Measurements from ENCODE around the gene BBIP1.
"Not testable (repeated sequence)": the region's sequence is repeated elsewhere in the genome, so short reads cannot be mapped to it uniquely, and the experiment has no call there.

The BBIP1 gene

DNA sequence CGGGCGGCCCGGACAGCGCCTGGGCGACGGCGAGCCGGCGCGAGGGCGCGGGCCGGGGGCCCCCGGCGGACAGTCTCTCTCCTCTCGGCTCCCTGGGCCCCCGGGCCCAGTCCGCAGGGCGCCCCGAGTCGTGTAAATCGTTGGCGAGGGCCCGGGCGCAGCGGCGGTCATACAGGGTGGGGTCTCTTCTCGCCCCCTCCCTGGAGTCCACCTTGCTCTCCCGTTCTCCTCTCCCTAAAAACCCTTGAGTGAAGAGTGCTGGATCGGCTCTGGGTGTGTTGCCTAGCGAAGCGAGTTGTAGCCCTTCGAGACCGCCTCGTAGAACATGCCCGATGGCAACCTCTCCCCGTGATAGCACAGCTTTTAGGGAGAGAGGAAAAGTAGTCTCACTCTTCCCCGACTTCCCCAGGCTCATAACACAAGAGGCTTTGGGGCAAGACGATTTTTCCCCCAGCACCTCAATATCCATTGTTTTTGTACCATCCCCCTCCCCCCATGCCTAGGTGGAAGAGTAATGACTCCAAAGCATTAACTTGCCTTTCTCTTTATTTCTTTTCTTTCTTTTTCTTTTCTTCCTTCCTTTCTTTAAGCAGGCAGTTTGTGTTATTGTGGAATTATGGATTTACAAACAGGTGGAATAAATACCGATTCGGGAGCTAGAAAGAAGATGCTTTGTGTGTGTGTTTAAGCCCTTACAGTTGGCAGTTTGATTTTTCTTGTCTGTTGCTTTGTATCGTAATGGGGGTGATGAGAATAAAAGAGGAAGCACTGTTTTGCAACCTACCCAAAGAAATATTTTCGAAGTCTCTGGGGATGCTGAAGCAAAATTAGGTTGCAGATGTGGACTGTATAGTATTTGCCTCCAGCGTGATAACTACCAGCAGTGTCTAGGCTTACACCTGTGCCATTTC is 1.2 kb upstream of the BBIP1 start:
- peak; percentile 29 for DNase-seq

DNA sequence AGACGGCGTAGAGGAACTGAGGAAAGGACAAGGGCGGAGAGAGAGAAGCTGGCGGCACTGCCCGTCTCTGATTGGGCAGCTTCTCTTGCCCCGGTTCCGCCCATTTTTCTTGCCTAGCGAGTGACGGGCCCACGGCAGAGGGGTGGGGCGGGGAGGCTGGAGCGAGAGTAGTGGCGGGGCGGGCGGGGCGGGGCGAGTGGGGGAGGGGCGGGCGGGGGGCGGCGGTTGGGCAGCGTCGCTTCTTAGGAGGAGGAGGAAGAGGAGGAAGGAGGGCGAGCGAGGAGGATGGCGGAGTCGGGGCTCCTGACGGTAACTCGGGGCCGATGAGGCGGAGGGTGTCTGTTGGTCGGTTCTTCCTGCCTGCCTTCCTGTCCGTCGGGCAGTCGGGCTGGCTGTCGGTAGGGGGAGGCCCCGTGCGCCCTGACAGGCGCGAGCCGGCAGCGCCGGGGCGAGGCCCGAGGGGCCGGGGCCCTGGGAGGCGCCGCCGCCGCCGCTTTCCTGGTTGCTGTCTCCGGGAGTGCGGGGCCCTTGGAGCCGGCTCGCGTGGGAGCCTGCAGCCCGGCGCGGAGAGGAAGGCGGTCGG is 460 bp upstream of the BBIP1 start, which contains the start of gene SHOC2:
Gene SHOC2 (plus strand): TSS at position 256 of the 583 bp plus-strand sequence. CDS start 44,755 bp downstream, outside the sequence.
- DNase-seq: peak; percentile 72

DNA sequence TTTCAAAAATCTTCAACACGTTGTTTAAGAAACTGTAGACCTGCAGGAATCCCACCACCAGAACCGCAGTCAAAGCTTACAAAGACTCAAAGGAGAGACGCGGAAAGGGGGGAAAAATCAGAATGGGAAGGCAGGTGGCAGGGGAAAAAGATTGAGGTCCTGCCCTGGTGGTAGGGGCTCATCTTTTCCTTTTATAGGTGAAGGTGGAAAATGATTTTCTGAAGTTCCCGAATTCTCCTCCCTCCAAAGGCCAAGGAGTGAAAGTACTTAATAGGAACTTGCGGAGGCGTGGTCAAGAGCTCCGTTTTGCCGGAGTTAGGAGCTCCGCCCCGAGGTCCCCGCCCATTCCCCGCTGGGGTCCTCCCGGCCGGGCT is 724 bp downstream of the BBIP1 start:
- DNase-seq: peak; percentile 69

DNA sequence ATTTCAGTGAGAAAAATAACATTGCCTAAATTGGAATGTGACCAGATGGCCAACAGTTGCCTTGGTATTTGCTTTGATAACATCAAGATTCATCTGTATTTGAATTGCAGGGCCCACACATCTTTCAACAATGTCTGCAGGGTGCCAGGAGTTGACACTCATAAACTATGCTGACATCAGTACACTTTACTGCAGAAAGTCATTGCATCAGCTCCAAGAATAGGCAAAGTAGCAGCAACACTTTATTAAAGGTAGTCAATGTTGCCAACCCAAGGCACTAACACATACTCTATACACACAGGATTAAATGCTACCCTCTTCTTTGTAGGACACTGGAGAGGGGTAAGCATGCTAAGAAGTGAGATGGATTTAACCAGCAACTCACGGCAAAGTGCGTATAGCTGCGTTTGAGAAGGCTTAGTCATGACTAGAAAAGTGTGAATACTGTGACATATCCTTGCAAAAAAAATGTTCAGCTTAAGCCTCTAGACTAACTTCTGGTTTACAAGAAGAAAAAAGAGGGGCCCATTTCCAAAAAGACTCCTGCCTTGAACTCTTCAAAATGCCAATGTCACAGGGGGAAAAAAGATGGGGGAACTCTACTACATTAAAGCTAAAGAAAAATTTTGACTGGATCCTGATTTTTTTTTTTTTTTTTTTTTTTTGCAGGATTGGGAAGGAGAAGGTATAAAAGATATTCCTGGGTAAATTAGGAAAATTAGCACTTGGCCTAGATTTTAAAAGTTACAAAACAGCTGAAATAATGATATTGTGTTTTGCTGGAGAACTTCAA is 2.2 kb downstream of the BBIP1 start:
- DNase-seq: no peak

DNA sequence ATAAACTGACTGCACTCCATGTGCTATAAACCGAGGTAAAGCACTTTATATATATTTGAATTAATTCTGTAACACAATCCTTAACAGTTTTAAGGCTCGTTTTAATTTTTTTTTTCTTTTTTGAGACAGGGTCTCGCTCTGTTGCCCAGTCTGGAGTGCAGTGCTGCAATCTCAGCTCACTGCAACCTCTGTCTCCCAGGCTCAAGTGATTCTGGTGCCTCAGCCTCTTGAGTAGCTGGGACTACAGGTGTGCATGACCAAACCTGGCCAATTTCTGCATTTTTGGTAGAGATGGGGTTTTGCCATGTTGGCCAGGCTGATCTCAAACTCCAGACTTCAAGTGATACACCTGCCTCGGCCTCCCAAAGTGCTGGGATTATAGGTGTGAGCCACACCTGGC is 3.4 kb downstream of the BBIP1 start:
- DNase-seq: not testable (repeated sequence)

DNA sequence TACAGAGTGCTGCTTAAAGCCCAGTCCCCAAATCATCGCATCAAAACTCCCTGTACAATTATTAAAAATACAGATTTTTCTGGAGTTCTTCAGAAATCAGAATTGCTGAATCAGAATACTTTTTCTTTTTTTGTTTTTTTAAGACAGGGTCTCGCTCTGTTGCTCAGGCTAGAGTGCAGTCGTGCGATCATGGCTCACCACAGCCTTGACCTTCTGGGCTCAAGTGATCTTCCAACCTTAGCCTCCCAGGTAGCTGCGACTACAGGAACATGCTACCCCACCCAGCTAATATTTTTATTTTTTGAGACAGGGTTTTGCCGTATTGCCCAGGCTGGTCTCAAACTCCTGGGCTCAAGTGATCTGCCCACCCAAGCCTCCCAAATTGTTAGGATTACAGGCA is 3.9 kb downstream of the BBIP1 start:
- DNase-seq: no peak

DNA sequence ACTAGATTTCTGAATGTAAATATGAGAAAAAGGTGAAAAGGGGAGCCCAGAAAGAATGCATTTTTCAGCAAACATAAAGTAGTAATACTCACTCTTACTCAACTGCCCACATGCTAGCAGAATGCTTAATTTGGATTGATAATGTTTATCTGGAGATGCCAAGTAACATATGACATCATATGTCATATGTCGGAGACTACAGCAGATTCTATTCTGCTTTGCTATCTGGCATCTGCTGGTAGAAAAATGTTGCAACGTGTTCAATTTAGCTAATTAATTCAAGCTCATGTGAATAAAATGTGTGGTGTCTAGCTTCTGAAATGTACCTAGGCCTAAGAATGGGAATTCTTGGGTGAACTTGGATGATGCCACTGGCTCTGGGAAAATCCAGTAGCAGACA is 4.5 kb downstream of the BBIP1 start:
- no peak for DNase-seq

DNA sequence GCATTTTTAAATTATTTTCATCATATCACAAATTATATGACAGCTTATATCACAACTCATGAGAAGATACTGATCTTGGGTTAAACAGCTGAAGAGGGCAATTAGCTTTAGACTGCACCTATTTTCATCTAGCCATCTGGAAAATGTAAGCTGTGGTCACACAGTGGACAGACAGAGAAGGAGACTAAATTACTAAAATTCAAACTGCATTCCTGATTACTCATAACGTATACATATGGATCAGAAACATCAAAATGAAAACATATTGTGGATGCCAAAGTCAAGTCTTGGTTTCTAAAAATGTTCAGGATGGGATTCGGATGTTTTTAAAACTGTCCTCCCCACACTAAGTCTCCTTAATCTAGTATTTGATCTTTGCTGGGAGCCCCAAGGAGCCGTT is 6.6 kb downstream of the BBIP1 start:
- no peak for DNase-seq

DNA sequence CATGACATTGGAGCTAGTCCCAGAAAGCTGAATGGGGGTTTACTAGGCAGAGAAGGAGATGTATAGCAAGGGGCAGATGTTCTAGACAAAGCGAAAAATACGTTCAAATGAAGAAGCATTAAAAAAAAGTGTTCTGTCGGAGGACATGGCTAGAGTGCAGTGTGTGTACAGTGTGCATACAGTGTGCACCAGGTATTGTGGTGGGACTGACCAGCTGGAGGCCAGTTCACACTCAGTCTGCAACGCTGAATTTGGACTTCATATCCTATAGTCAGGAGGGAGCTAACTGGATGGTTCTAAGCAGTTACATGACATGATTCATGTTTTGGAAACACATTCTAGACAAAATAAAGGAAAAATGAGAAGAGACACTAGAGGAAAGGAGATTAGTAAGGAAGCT is 8.8 kb downstream of the BBIP1 start:
- DNase-seq: no peak

DNA sequence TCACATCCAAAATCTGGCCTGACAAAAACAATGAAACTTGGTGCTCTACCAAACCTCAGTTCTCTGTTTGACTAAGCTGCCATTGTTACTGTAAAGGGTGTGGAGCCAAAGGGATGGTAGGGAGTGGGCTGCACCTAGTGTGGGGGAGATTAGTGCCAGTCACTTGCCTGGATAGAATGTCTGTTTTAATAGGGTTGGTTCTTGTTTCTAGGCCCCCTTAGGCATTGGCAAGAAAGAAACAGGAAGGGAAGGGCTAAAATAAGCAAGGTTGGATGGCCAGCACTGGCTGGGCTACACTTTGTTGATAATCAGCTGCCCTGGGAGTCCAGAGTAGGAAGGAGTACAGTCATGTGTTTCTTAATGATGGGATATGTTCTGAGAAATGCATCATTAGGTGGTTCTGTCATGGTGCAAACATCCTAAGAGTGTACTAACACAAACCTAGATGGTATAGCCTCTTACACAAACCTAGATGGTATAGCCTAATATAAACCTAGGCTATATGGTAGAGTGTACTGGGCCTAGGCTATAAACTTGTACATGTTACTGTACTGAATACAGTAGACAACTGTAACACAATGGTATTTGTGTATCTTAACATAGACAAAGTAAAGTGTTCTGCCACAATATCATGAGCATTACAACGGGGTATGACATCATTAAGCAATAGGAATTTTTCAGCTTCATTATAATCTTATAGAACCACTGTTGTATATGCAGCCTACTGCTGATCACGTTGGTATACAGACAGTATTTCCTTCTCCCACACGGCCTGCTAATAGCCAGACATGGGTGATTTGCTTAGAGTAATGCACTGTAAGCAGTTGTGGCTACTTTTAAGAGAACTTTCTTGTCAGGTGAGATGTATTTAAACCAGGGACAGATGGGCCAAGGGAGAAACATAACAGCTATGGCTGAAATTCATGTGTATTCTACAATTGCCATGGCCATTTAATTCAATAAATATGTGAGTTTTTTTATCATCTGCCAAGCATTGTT is 15.4 kb downstream of the BBIP1 start:
- DNase-seq: no peak

DNA sequence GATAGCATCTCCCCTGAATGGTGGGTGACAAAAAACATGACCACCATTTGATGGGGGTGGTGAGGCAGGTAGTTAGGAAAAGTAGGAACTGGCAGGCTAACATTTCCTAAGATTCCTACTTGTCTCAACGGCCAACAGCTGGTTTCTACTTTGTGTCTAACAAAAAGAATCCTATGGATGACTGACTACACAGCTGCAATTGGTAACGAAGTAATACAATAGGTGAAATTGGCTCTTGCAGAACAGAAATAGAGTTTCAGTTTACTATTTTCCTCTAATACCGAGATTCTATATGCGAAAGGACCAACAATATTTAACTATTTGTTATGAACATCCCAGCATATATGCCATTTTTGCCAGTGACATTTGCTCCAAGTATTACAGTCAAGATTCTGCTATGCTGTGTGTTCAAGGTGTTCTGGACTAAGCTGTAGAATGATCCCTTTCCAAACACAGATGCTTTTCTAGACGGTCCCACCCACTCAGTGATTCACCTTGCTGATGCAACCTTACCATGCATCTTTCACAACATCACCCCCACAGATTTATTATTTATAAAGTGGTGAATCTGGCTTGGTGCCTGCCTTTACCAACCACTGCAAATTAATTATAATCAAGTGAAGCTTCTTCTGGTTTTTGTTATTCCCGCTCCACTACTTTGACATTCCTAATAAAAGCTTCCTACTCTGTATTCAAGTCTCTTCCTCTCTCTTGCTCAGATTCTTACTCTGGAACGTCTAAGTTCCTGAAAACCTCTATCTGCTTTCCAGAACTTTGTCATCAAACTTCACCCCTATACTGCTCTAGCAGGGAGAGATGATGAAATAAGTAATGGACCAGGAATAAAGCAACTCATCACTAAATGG is 16.8 kb downstream of the BBIP1 start:
- no peak for DNase-seq

DNA sequence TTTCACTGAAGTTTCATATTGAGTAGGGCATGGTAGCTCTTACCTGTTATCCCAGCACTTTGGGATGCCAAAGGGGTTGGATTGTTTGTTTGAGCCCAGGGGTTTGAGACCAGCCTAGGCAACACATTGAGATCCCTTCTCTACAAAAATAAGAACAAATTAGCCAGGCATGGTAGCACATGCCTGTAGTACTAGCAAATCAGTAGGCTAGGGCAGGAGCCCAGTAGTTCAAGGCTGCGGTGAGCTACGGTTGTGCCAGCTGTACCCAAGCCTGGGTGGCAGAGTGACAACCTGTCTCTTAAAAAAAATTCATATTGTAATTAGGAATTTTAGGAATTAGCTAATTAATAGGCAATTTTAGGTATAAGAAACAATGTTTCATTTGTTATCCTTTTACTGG is 18.0 kb downstream of the BBIP1 start:
- no peak for DNase-seq

DNA sequence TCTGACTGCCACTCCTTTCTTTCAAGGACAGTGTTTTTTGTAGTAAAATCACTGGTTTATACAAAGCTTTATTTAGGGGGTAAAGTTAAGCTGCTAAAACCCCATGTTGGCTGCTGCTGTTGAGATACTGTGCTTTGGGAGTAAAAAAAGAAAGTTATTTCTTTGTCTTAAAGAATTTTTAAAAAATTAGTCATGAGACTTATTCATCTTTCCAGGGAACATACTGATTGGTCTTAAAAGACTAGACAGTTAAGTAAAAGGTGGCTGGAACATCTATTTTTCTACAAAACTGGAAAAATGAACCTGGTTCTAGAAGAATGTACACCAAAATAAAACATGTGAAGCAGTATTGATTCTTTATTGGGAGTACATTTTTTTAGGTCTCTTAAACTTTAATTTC is 20.6 kb downstream of the BBIP1 start:
- no peak for DNase-seq

DNA sequence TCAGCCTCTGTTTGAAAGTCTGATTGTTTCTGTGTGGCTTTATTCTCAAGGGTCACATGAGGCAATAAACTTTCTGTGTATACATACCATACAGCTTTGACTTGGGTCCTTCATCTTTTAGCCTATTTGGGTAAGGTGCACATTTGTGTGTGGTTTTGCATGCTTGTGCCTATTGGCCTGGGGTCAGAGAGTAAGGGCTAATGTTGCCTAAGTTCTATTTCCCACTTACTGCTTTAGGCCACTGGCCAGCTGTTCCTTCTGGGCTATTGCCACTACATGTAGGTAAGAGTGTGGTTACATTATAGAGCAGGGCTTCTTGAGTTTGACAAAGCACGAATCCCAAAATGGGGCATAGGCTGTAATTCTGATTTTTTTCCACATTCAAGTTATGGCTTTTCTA is 21.8 kb downstream of the BBIP1 start:
- no peak for DNase-seq

DNA sequence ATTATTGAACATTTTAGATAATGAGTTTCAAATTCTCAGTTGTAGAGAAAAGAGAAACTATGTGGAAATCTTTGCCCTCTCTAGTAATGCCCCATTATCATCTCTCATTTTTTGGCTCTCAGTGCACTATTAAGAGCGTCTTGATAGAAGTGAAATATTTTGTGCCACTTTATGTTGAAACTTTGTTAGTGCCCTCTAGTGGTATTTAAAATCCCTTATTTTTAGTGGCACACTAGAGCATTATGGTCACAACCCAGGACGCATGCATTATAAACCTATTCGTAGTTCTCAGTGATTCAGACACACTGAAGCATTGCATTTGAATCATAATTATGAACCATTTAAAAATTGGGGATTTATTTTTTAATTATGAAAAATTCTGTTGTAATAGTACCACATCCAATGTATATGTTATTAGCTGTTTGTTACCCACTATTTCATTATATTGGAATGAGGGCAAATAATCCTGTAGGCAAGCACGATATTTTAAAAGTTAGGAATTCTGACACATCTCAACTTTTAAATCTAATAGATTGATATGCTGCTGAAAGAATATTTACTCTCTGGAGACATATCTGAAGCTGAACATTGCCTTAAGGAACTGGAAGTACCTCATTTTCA is 25.3 kb downstream of the BBIP1 start:
- peak; percentile 45 for DNase-seq

DNA sequence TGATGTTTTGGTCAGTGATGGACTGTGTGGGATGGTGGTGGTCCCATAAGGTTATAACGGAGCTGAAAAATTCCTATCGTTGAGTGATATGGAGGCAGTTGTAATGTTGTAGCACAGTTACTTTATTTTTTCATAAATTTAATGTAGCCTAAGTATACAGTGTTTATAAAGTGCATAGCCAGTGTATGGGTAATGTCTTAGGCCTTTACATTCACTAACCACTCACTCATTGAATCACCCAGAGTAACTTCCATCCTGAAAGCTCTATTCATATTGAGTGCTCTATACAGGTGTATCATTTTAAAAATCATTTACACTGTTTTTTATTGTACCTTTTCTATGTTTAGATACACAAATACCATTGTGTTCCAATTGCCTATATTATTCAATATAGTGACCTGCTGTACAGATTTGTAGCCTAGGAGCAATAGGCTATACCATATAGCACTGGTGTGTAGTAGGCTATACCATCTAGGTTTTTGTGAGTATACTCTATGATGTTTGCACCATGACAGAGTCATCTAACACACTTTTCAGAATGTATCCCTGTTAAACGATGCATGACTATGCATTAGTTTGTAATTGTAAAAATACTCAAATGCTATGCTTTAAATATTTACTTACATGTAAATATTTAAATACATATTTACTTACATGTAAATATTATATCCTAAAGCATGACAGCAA is 26.2 kb downstream of the BBIP1 start:
- DNase-seq: no peak

DNA sequence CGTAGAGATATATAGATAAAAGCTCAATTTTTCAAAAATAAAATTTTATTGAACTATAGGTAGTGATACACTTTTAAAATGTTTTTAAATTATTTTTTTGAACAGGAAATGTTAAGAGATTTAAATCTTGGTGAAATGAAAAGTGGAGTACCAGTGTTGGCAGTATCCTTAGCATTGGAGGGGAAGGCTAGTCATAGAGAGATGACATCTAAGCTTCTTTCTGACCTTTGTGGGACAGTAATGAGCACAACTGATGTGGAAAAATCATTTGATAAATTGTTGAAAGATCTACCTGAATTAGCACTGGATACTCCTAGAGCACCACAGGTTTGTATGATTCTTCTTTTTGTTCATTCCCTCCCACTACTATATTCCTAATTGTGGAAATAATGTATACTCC is 31.4 kb downstream of the BBIP1 start:
- DNase-seq: no peak

DNA sequence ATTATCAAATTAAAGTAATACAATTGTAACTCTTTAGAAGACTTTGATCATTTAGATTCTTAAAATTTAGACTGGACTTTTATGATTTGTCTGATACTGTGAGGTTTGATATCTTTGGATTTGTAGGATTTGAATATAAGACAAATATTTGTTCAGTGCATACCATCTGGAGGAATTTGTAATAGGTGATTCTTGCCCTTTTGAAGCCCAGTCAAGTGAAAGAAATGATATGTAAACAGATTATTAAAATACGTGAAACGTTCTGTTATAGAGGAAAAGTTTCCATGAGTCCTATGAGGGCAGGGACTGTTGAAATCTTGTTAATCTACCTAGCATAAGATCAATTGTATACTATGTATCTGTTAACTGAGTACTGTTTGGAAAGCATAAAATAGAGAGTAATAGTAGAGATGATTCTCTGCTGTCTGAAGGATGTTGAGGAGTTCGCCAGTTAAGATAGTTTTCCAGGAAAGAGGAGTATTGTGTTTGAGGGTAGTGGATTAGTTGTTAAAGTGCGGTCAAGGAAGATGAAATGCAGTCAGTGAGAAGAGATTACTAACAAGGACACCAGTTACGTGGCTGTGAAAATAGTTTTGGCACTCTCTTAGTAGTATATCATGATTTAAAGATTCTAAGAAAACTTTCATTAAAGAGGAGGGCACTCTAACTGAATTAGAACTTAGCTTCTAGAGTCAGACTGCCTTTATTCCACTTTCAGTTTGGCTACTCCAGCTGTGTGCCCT is 32.9 kb downstream of the BBIP1 start:
- no peak for DNase-seq

DNA sequence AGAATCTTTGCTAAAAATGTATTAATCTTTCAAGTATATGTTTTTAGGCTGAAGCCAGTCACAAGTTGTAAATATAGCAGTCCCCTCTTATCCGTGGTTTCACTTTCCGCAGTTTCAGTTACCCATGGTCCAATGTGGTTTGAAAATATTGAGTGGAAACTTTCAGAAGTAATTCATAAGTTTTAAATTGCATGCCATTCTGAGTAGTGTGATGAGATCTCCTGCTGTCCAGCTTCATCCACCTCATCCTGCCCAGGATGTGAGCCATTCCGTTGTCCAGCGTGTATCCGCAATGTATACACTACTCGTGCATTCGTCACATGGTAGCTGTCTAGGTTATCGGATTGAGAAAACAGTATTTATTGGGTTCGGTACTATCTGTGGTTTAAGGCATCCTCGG is 35.1 kb downstream of the BBIP1 start:
- no peak for DNase-seq

DNA sequence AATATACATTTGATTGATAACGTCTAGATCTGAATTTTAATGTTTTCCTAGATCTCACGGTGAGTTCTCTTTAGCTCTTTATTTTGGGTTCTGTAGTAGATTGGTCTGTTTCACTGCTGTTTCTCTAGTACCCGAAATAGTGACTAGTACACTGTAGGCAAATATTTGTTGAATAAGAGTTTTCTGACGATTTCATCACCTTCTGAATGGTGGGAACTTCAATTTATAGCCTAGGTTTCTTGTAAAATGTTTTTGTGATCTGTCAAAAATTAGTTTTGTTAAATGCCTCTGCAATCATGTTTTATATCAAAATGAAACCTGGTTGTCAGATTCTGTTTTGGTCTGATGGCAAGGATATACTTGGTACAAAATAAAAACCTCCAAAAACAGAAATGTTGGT is 37.1 kb downstream of the BBIP1 start:
- DNase-seq: no peak
